ENCODE measurements around the gene CCPG1.
"Not testable (repeated sequence)": the region's sequence is repeated elsewhere in the genome, so short reads cannot be mapped to it uniquely, and the experiment has no call there.

The CCPG1 gene

DNA sequence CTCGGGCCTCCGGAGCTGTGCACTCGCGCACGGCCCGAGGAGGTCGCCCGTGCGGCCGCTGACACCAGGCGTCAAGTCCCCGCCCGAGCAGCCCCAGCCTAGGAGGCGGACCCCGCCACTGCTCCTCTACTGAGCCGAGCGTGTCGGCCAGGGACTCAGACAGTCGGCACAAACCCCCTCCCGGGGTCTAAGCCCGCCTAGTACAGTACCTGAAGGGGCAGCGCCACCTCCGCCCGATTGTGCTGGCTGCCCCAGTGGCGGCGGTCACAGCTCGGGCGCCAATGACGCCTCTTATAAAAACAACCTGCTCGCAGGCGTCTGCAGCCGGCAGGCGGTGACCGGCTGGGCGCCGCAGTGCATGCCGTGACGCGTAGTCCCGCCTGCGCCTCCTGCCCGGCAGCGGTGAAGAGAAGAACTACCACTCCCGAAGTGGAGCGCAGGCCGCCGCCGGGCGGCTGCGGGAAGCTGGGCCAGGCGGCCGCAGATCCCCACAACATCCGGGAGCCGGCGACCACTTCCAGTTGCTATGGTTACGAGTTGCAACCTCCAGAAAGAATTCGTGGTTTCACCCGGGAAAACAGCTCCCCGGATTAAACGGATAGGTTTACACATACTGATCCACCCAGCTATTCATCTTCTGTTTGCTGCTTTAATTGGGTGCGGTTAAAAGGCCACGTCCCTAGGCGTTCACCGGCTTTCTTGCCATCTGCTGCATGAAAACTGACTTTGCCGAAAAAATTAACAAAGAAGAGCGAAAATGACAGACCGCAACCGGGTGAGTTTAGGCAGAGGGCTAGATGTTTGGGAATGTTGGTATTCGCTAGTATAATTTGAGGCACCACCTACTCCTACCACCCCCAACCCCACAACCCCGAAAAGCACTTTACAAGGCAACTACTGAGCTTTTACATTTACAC lies at the start of gene CCPG1, which contains the start of gene PIERCE2:
TSS of gene CCPG1 (minus strand) at position 348 of the 917 bp plus-strand sequence. CDS start 18,935 bp downstream, outside the sequence.
TSS of gene PIERCE2 (plus strand) at position 484 of the 917 bp plus-strand sequence. CDS start at position 758, 274 bp downstream.
- in situ Hi-C loops (cut with HindIII; ENCODE audit: low sequenced_read_pairs) = no loop called here

- in situ Hi-C loops (cut with HindIII; ENCODE audit: low sequenced_read_pairs) = loop anchor here (10.0 kb wide), 1 partner anchor 73 kb away; no protein-coding TSS in a partner anchor
Measured at GRCh38 chr15:55457401-55458022, 49.4 kb upstream of the CCPG1 start.

DNA sequence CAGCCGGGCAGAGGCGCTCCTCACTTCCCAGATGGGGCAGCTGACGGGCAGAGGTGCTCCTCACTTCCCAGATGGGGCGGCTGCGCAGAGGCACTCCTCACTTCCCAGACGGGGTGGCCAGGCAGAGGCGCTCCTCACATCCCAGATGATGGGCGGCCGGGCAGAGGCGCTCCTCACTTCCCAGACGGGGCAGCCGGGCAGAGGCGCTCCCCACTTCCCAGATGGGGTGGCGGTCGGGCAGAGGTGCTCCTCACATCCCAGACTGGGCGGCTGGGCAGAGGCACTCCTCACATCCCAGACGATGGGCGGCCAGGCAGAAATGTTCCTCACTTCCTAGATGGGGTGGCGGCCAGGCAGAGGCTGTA lies 38.9 kb upstream of the CCPG1 start:
- in situ Hi-C loops (cut with HindIII; ENCODE audit: low sequenced_read_pairs) = not testable (repeated sequence)

GRCh38 chr15:55446379-55447029 lies 38.3 kb upstream of the CCPG1 start:
- in situ Hi-C loops (cut with HindIII; ENCODE audit: low sequenced_read_pairs) = not testable (repeated sequence)

GRCh38 chr15:55445936-55446335 lies 37.8 kb upstream of the CCPG1 start:
- in situ Hi-C loops (cut with HindIII; ENCODE audit: low sequenced_read_pairs) = not testable (repeated sequence)

- in situ Hi-C loops (cut with HindIII; ENCODE audit: low sequenced_read_pairs) = not testable (repeated sequence)
Measured at GRCh38 chr15:55443141-55443540, 35.0 kb upstream of the CCPG1 start.

GRCh38 chr15:55434989-55435825 lies 27.0 kb upstream of the CCPG1 start:
- in situ Hi-C loops (cut with HindIII; ENCODE audit: low sequenced_read_pairs) = no loop called here

DNA sequence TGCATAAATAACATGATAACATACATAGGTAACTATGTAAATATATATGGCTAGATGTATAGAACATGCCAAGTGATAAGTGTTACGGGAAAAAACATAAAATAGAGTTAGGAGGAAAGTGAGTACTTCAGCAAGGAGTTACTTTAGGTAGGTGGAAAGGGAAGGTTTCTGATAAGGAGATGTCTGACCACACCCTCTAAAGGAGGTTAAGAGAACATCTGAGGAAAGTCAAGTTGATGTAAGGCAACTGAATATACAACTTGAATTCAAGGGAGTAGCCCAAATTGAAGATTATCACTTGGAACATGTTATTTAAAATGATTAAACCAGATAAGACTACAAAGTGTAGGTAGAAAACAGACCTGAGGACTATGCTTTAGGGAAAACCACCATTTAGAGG lies 13.9 kb upstream of the CCPG1 start:
- in situ Hi-C loops (cut with HindIII; ENCODE audit: low sequenced_read_pairs) = no loop called here

- in situ Hi-C loops (cut with HindIII; ENCODE audit: low sequenced_read_pairs) = no loop called here
Measured at GRCh38 chr15:55420171-55420866, 12.2 kb upstream of the CCPG1 start.

- in situ Hi-C loops (cut with HindIII; ENCODE audit: low sequenced_read_pairs) = loop anchor here (5.0 kb wide), 1 partner anchor 70 kb away; no protein-coding TSS in a partner anchor
Measured at GRCh38 chr15:55417678-55418077, 9.5 kb upstream of the CCPG1 start.

DNA sequence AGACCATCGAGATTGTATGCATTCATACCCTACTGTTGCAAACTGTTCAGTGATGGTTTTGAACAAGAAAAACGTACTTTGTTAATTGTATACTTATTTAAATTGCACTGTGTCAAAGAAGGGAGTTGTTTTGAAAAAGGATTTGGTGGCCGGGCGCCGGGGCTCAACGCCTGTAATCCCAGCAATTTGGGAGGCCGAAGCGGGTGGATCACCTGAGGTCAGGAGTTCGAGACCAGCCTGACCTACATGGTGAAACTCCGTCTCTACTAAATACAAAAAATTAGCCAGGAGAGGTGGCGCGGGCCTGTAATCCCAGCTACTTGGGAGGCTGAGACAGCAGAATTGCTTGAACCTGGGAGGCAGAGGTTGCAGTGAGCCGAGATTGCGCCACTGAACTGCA lies 817 bp upstream of the CCPG1 start:
- in situ Hi-C loops (cut with HindIII; ENCODE audit: low sequenced_read_pairs) = not testable (repeated sequence)

DNA sequence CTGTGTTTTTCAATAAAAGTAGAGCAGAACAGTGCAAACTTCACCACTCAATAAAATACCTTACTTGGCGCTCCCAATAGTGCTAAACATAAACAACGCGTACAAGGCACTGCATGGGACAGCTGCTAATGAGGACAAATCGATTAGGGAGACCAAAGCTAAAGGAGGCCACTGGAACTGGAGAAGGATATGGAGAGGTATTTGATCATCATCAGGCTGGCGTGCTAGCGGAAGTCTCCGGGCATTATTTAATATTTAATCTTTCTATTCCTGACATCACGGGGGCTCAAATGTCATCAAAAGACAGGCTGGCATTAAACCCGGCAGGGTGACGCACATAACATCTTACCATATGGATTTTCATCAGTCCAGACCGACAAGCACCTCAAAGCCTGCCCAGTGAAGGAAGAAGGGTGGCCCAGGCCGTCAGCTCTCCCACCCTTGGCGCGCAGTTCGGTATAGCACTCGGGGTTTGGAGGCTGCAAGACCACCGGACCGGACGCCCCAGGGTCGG lies 604 bp downstream of the CCPG1 start:
- in situ Hi-C loops (cut with HindIII; ENCODE audit: low sequenced_read_pairs) = no loop called here

DNA sequence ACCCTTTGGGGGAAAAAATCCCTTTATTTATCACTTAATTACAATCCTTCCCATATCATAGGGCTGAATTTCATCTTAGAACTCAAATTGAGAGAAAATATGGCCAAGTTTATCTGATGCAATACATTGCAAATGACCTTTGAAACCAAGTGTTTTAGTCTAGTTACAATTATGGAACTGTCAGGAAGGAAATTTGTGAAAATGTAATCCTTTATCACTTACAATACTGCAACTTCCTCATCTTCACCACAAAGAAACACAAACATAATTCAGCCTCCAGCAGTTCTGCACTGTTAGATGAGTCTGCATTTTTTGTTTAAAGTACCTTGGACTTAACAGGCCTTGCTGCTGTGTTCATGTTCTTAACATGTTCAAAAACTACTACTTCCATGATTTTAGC lies 4.6 kb downstream of the CCPG1 start:
- in situ Hi-C loops (cut with HindIII; ENCODE audit: low sequenced_read_pairs) = no loop called here

DNA sequence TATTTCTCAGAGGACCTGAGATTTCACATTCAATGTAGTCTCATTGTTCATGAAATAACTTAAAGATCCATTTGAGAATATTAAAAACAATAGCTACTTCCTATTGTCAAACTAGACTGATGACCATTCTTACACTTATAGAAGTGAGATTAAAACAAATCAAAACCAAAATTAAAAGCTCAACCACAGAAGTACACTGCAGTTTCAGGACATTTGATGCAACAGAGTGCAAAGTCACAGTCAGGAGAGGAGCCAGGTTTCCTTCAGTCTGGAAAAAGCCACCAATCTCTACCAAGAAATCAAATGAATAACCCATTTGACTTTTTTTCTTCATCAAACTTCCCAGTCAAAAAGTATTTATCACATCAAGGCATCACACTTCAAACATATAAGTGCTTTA lies 5.5 kb downstream of the CCPG1 start:
- in situ Hi-C loops (cut with HindIII; ENCODE audit: low sequenced_read_pairs) = no loop called here

- in situ Hi-C loops (cut with HindIII; ENCODE audit: low sequenced_read_pairs) = no loop called here
Measured at GRCh38 chr15:55401786-55402246, 6.3 kb downstream of the CCPG1 start.

GRCh38 chr15:55400050-55400449 lies 8.1 kb downstream of the CCPG1 start:
- in situ Hi-C loops (cut with HindIII; ENCODE audit: low sequenced_read_pairs) = not testable (repeated sequence)

DNA sequence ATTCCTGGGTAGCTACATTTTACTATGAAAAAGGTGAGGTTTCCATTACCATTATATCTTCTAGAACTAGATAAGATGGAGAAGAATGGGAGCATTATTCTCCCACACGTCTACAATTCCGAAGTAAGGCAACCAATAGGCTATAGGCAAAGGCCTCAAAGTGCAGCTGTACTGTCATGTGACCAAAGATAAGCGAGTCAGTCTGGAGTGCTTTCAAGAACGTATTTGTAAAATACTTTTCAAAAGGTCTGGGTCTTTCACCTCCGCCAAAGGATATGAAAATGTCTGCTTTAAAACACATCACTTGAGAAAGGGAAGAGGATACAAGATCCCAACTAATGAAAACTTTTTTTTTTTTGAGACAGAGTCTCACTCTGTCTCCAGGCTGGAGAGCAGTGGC lies 9.9 kb downstream of the CCPG1 start:
- in situ Hi-C loops (cut with HindIII; ENCODE audit: low sequenced_read_pairs) = no loop called here

- in situ Hi-C loops (cut with HindIII; ENCODE audit: low sequenced_read_pairs) = no loop called here
Measured at GRCh38 chr15:55394694-55395093, 13.5 kb downstream of the CCPG1 start.

DNA sequence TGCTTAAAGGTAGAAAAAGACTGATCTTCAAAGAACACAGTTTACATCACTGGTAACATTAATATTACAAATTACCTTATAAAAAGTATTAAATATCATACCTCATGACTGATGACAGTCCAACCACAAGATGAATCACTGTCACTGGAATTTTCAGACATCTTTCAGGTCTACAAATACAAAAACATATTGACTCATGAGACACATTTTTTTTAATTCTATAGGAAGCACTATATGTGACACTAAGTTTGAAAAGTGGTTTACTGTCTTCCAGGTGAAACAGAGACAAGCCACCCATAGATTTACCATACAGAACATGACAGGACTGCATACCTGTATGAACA lies 18.9 kb downstream of the CCPG1 start:
- in situ Hi-C loops (cut with HindIII; ENCODE audit: low sequenced_read_pairs) = loop anchor here (10.0 kb wide), 1 partner anchor 66 kb away; no protein-coding TSS in a partner anchor

DNA sequence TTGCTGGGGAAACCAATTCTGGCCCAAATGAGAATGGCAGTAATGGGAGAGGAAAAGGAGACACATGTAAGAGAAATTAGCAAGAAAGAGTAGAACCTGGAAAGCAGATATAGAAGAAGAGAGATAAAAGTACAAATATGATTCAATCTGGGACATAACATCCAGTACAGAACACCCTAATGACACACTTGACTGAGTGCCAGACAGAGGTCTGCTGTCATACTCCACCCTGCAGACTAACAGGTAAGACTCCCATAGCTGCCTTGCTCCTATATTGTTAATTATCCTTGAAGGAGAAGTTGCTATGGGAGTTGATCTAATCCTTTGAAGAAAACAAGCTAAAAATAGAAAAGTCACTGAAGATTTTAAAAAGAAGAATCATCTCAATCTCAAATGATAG lies 21.1 kb downstream of the CCPG1 start:
- in situ Hi-C loops (cut with HindIII; ENCODE audit: low sequenced_read_pairs) = loop anchor here (10.0 kb wide), 1 partner anchor 68 kb away; no protein-coding TSS in a partner anchor
